GM12878 (cell line): ENCODE measurements around the gene METTL23. TPM values are rescaled to one million over a fixed set of nuclear protein-coding genes. Genes with fewer than 3 reads are reported as not detected.

Experiments
- ATAC-seq: fragments of 200-7000 bp; cut with Tn5 transposase; 3 replicates; pipeline ENCODE4 v1.9.1; 2020; ENCODE audit warnings: mild to moderate bottlenecking, moderate library complexity
- BruUV-seq: library from RNA; stranded (reverse); fragments of 400-500 nt; replicated peaks from 2 replicates; lab custom pipeline; 2021; lab: Mats Ljungman, UMichigan
- CTCF ChIA-PET: fragments of 300-600 bp; sonication (Branson Sonifier 250); formaldehyde crosslinking; extraction: SDS; loops from one replicate; lab custom pipeline; 2021; ENCODE audit warnings: inconsistent platforms; lab: Yijun Ruan, JAX
- POLR2A ChIA-PET: fragments of 350-600 bp; formaldehyde crosslinking; extraction: SDS; loops from one replicate; lab custom pipeline; 2021; ENCODE audit warnings: inconsistent platforms; lab: Charles Lee
- RAD21 ChIA-PET: fragments of 300-600 bp; sonication (Branson Sonifier 250); formaldehyde crosslinking; loops from one replicate; lab custom pipeline; 2023; ENCODE audit warnings: antibody characterized with exemption; ENCODE audit not compliant: unreplicated experiment; lab: Charles Lee
- SMC1A ChIA-PET: fragments of 300-600 bp; sonication (Branson Sonifier 250); formaldehyde crosslinking; loops from one replicate; lab custom pipeline; 2023; ENCODE audit not compliant: unreplicated experiment, uncharacterized antibody; lab: Charles Lee
- DNase-seq: peaks from one replicate; pipeline ENCODE4 v3.0.0-alpha.2; 2011; ENCODE audit warnings: low read depth, low spot score
- FAIRE-seq: peaks from 3 replicates; lab custom pipeline; 2011; peaks lifted over from hg19 to GRCh38; lab: Jason Lieb, UNC
- H2AFZ ChIP-seq: 2 replicates; pipeline ENCODE4 v1.6.0; 2011; ENCODE audit warnings: low read depth, low read length, control low read depth; ENCODE audit not compliant: control insufficient read depth
- H3K27ac ChIP-seq: 2 replicates; pipeline ENCODE4 v1.5.1; 2011; ENCODE audit warnings: control low read depth; ENCODE audit not compliant: control insufficient read depth, insufficient read depth
- H3K27me3 ChIP-seq, 2 experiments: replicated peaks in 1 of 2; 2 replicates each; pipeline versions ENCODE4 v1.6.0 to v1.6.1; 2011; ENCODE audit warnings: low read length in 1 of 2; ENCODE audit not compliant: control insufficient read depth in 2 of 2, insufficient read depth in 2 of 2
- H3K36me3 ChIP-seq, 2 experiments: 2 replicates each; pipeline ENCODE4 v1.5.1; 2011; ENCODE audit warnings: low read length in 1 of 2; ENCODE audit not compliant: control insufficient read depth in 2 of 2, insufficient read depth in 2 of 2
- H3K4me1 ChIP-seq: 2 replicates; pipeline ENCODE4 v1.6.1; 2011; ENCODE audit warnings: mild to moderate bottlenecking, low read length, moderate library complexity, mixed read lengths; ENCODE audit not compliant: control insufficient read depth, insufficient read depth
- H3K4me2 ChIP-seq: 2 replicates; pipeline ENCODE4 v1.6.0; 2011; ENCODE audit warnings: control low read depth; ENCODE audit not compliant: control insufficient read depth, insufficient read depth
- H3K4me3 ChIP-seq: fragments of 200-600 bp; sonication (generic); 2 replicates; pipeline ENCODE4 v1.5.1; 2016
- H3K79me2 ChIP-seq: 2 replicates; pipeline ENCODE4 v1.6.0; 2011; ENCODE audit warnings: low read length; ENCODE audit not compliant: control insufficient read depth, insufficient read depth
- H3K9ac ChIP-seq: 2 replicates; pipeline ENCODE4 v1.8.0; 2011; ENCODE audit warnings: low read length, control low read depth, mixed read lengths; ENCODE audit not compliant: control insufficient read depth, insufficient read depth
- H3K9me3 ChIP-seq: replicated peaks from 3 replicates; pipeline ENCODE4 v1.5.1; 2011; ENCODE audit warnings: mild to moderate bottlenecking, low read length; ENCODE audit not compliant: control insufficient read depth, insufficient read depth
- H4K20me1 ChIP-seq: 2 replicates; pipeline ENCODE4 v1.6.0; 2011; ENCODE audit not compliant: control insufficient read depth, insufficient read depth
- NBN ChIP-seq: fragments of 450-650 bp; IDR thresholded peaks from 2 replicates; pipeline ENCODE4 v1.6.1; 2016
- SREBF2 ChIP-seq: IDR thresholded peaks from 2 replicates; pipeline ENCODE4 v1.6.1; 2012; ENCODE audit warnings: mild to moderate bottlenecking, low read length
- TCF3 ChIP-seq: IDR thresholded peaks from 2 replicates; pipeline ENCODE4 v1.6.1; 2012; ENCODE audit warnings: low read depth, mild to moderate bottlenecking, low read length, borderline replicate concordance; ENCODE audit not compliant: insufficient read depth
- WGBS: methylation state at CpG from one replicate; pipeline ENCODE4 v1.1.6; 2016; ENCODE audit warnings: low lambda C conversion rate; ENCODE audit not compliant: insufficient replicate concordance, insufficient coverage; ENCODE audit errors: missing lambda C conversion rate; 5-methylcytosine and 5-hydroxymethylcytosine counted together
- in situ Hi-C: fragments of 300-500 bp; cut with MboI; formaldehyde crosslinking; loops from 9 replicates; pipeline ENCODE4 v1.14.3; 2018; ENCODE audit warnings: mixed read lengths
- intact Hi-C: fragments of 100-400 bp; cut with micrococcal nuclease; formaldehyde crosslinking; loops from one replicate; pipeline ENCODE4 v1.14.2; 2022; ENCODE audit not compliant: unreplicated experiment
- polyA plus RNA-seq, 11 experiments: library from polyadenylated mRNA; depleted of rRNA in 4 of 11; unstranded in 6 of 11; stranded (reverse) in 5 of 11; fragments of >200 nt; fragmentation: Nextera tagmentation in 4 of 11; fragmentation: Illumina TruSeq in 1 of 11; extraction: Ambion mirVana in 4 of 11; extraction: Trizol in 1 of 11; gene quantifications; 1 replicate in 1 of 11; 2 replicates in 10 of 11; pipeline versions ENCODE4 v1.2.1 to v1.2.3, GENCODE V29; 2011 to 2016; ENCODE audit warnings: inconsistent platforms in 2 of 11, missing spikeins in 2 of 11, low read depth in 1 of 11
- total RNA-seq, 4 experiments: library from RNA; depleted of rRNA in 3 of 4; stranded (reverse); fragments of >200 nt in 3 of 4; fragmentation: Illumina TruSeq in 1 of 4; extraction: Trizol in 1 of 4; gene quantifications; 2 replicates each; pipeline versions ENCODE4 v1.2.1 to v1.2.3, GENCODE V29; 2013 to 2021
- TF ChIP-seq, protein P1 (sequence below): IDR thresholded peaks from 2 replicates; pipeline ENCODE4 v1.6.1; 2012; ENCODE audit warnings: low read length, inconsistent platforms
- TF ChIP-seq, protein P2 (sequence below): IDR thresholded peaks from 2 replicates; pipeline ENCODE4 v1.6.1; 2012; ENCODE audit warnings: improper control_type of control experiment, low read depth, low read length; ENCODE audit not compliant: insufficient replicate concordance
- TF ChIP-seq, protein P3 (sequence below): fragments of 450-650 bp; IDR thresholded peaks from 2 replicates; pipeline ENCODE4 v1.6.1; 2017; ENCODE audit warnings: mild to moderate bottlenecking, low read depth, inconsistent platforms; ENCODE audit not compliant: poor library complexity, severe bottlenecking
- TF ChIP-seq, protein P4 (sequence below): IDR thresholded peaks from 2 replicates; pipeline ENCODE4 v1.6.1; 2012; ENCODE audit warnings: low read depth, low read length, improper control_type of control experiment

The METTL23 gene
- total and polyA plus RNA-seq, 10 of the 15 experiments (the other 5 are each of a cell fraction or from before 2014, with no cell fraction given): 25.6 to 61.5 (median 30.9) TPM

DNA sequence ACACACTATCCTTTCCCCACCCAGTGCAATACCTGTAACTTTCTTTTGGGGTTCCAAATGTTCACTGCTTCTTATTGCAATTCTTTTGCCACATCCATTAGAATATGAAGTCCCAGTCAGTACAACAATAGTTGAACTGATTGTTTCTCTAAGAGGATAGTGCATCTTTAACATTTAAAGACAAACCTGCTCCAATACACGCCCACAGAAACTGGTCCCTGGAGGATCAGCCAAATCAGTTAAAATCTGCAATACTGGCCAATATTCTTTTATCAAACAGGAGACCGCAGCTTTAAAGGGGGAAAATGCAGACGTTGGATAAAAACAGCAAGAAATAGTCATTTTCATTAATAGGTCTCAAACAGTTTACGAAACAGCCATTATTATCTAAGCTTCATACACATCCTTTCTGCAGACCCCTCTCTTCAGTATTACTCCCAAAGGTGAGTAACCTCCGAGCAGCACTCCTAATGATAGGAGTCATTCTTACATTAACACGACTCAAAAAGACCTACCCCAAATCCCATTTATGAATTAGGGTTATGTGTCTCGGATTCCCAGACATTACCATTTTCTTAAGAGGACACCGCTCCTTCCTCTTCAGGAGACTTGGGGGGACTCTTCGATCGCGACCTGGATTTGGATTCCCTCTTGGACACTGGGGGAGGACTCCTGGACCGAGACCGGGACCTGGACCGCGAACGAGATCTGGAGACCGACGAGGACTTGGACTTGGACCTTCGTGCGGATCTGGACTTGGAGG, 9.1 kb downstream of the METTL23 start (continued):
- TF ChIP-seq, protein P1, sequence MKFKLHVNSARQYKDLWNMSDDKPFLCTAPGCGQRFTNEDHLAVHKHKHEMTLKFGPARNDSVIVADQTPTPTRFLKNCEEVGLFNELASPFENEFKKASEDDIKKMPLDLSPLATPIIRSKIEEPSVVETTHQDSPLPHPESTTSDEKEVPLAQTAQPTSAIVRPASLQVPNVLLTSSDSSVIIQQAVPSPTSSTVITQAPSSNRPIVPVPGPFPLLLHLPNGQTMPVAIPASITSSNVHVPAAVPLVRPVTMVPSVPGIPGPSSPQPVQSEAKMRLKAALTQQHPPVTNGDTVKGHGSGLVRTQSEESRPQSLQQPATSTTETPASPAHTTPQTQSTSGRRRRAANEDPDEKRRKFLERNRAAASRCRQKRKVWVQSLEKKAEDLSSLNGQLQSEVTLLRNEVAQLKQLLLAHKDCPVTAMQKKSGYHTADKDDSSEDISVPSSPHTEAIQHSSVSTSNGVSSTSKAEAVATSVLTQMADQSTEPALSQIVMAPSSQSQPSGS: no peak
- no peak for TF ChIP-seq SREBF2
- TF ChIP-seq NBN: 0 out of 2 replicates have a peak, but pooled peaks have one; percentile 20

DNA sequence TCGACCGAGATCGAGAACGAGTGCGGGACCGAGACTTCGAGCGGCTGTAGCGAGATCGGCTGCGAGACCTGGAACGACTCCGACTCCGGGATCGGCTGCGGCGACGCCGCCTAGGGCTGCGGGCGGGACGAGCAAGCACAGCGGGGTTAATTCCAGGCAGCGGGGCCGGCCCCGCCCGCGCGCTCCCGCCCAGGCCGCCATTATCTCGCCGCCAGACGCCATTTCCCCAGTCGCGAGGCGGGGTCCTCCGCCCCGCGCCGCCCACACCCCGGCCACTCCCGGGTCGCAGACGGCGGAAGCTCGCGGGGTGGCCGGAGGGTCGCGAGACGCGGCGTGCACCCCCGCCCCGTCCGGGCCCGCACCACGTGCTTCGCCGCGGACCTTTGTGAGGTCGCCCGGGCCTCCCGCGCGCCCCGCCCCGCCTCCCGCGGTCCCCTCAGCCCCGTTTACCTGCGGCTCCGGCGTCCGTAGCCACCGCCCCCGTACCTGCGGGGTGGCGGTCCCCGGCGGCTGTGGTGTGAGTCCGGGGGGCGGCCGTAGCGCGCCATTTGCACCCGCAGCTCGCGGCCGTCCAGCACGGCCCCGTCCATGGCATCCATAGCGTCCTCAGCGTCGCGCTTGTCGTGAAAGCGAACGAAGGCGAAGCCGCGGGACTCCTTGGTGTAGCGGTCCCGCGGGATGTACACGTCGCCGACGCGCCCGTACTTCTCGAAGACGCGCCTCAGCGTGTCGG, 9.9 kb downstream of the METTL23 start:
- no peaks in the 10 kb centered on the region for H3K27me3 ChIP-seq
- no peak for DNase-seq
- peak; percentile 41 for ATAC-seq
- BruUV-seq: no TSS peak
- H3K4me1 ChIP-seq: no peaks in the 10 kb centered on the region; the same call in none of the 2 replicates
- H4K20me1 ChIP-seq: no peaks in the 10 kb centered on the region; the same call in 1 of the 2 replicates
- intact Hi-C loops (loop anchor here (10.0 kb wide), 1 partner anchor 348 kb away; no protein-coding TSS in a partner anchor), in situ Hi-C loops (no loop called here)
- peak overlapping the region; percentile 89 for H3K27ac ChIP-seq
- ChIA-PET RAD21 (interaction anchor here (0.8 to 2.1 kb wide), 2 partner anchors 9 to 472 kb away, joined by 3 to 12 read pairs; no protein-coding TSS in a partner anchor), CTCF (interaction anchor here (1.2 to 1.5 kb wide), 3 partner anchors 9 to 80 kb away, joined by 3 to 12 read pairs (median 5); partner anchors contain the start of genes JMJD6 and METTL23), POLR2A (interaction anchor here (6.4 kb wide), 1 partner anchor 10 kb away, joined by 60 read pairs; the partner anchor contains the start of genes JMJD6 and METTL23), SMC1A (interaction anchor here (2.1 kb wide), 1 partner anchor 9 kb away, joined by 9 read pairs; no protein-coding TSS in a partner anchor)
- no peaks in the 10 kb centered on the region; the same call in 2 of the 3 replicates for H3K9me3 ChIP-seq
- no peak for FAIRE-seq
- H3K36me3 ChIP-seq: peaks cover 8 to 31% of the 10 kb centered on the region in 2 experiments
- peak overlapping the region; percentile 97 for H3K9ac ChIP-seq
- H2AFZ ChIP-seq: no peak overlapping the region
- H3K4me2 ChIP-seq: peak overlapping the region; percentile 75
- under 1% methylated on average over 85 of the region's 117 CpGs for WGBS
- H3K4me3 ChIP-seq: peak overlapping the region; percentile 87
- peaks cover 73% of the 10 kb centered on the region for H3K79me2 ChIP-seq
- TF ChIP-seq, protein P2, sequence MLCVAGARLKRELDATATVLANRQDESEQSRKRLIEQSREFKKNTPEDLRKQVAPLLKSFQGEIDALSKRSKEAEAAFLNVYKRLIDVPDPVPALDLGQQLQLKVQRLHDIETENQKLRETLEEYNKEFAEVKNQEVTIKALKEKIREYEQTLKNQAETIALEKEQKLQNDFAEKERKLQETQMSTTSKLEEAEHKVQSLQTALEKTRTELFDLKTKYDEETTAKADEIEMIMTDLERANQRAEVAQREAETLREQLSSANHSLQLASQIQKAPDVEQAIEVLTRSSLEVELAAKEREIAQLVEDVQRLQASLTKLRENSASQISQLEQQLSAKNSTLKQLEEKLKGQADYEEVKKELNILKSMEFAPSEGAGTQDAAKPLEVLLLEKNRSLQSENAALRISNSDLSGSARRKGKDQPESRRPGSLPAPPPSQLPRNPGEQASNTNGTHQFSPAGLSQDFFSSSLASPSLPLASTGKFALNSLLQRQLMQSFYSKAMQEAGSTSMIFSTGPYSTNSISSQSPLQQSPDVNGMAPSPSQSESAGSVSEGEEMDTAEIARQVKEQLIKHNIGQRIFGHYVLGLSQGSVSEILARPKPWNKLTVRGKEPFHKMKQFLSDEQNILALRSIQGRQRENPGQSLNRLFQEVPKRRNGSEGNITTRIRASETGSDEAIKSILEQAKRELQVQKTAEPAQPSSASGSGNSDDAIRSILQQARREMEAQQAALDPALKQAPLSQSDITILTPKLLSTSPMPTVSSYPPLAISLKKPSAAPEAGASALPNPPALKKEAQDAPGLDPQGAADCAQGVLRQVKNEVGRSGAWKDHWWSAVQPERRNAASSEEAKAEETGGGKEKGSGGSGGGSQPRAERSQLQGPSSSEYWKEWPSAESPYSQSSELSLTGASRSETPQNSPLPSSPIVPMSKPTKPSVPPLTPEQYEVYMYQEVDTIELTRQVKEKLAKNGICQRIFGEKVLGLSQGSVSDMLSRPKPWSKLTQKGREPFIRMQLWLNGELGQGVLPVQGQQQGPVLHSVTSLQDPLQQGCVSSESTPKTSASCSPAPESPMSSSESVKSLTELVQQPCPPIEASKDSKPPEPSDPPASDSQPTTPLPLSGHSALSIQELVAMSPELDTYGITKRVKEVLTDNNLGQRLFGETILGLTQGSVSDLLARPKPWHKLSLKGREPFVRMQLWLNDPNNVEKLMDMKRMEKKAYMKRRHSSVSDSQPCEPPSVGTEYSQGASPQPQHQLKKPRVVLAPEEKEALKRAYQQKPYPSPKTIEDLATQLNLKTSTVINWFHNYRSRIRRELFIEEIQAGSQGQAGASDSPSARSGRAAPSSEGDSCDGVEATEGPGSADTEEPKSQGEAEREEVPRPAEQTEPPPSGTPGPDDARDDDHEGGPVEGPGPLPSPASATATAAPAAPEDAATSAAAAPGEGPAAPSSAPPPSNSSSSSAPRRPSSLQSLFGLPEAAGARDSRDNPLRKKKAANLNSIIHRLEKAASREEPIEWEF: no peak
- TF ChIP-seq, protein P3, sequence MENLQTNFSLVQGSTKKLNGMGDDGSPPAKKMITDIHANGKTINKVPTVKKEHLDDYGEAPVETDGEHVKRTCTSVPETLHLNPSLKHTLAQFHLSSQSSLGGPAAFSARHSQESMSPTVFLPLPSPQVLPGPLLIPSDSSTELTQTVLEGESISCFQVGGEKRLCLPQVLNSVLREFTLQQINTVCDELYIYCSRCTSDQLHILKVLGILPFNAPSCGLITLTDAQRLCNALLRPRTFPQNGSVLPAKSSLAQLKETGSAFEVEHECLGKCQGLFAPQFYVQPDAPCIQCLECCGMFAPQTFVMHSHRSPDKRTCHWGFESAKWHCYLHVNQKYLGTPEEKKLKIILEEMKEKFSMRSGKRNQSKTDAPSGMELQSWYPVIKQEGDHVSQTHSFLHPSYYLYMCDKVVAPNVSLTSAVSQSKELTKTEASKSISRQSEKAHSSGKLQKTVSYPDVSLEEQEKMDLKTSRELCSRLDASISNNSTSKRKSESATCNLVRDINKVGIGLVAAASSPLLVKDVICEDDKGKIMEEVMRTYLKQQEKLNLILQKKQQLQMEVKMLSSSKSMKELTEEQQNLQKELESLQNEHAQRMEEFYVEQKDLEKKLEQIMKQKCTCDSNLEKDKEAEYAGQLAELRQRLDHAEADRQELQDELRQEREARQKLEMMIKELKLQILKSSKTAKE: no peak
- TF ChIP-seq, protein P4, sequence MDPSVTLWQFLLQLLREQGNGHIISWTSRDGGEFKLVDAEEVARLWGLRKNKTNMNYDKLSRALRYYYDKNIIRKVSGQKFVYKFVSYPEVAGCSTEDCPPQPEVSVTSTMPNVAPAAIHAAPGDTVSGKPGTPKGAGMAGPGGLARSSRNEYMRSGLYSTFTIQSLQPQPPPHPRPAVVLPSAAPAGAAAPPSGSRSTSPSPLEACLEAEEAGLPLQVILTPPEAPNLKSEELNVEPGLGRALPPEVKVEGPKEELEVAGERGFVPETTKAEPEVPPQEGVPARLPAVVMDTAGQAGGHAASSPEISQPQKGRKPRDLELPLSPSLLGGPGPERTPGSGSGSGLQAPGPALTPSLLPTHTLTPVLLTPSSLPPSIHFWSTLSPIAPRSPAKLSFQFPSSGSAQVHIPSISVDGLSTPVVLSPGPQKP: no peak
- TF ChIP-seq TCF3: 0 out of 2 replicates have a peak, but pooled peaks have one; percentile 13
